GM12878 (cell line): ENCODE results near the gene SH3BP1. TPM values are rescaled to one million over a fixed set of nuclear protein-coding genes. Genes with fewer than 3 reads are reported as not detected.

Experiments
- ATAC-seq: fragments of 200-7000 bp; cut with Tn5 transposase; 3 replicates; pipeline ENCODE4 v1.9.1; 2020; ENCODE audit warnings: mild to moderate bottlenecking, moderate library complexity
- BruUV-seq: library from RNA; stranded (reverse); fragments of 400-500 nt; replicated peaks from 2 replicates; lab custom pipeline; 2021; lab: Mats Ljungman, UMichigan
- CTCF ChIA-PET: fragments of 300-600 bp; sonication (Branson Sonifier 250); formaldehyde crosslinking; extraction: SDS; loops from one replicate; lab custom pipeline; 2021; ENCODE audit warnings: inconsistent platforms; lab: Yijun Ruan, JAX
- POLR2A ChIA-PET: fragments of 350-600 bp; formaldehyde crosslinking; extraction: SDS; loops from one replicate; lab custom pipeline; 2021; ENCODE audit warnings: inconsistent platforms; lab: Charles Lee
- RAD21 ChIA-PET: fragments of 300-600 bp; sonication (Branson Sonifier 250); formaldehyde crosslinking; loops from one replicate; lab custom pipeline; 2023; ENCODE audit warnings: antibody characterized with exemption; ENCODE audit not compliant: unreplicated experiment; lab: Charles Lee
- SMC1A ChIA-PET: fragments of 300-600 bp; sonication (Branson Sonifier 250); formaldehyde crosslinking; loops from one replicate; lab custom pipeline; 2023; ENCODE audit not compliant: unreplicated experiment, uncharacterized antibody; lab: Charles Lee
- DNase-seq: peaks from one replicate; pipeline ENCODE4 v3.0.0-alpha.2; 2011; ENCODE audit warnings: low read depth, low spot score
- FAIRE-seq: peaks from 3 replicates; lab custom pipeline; 2011; peaks lifted over from hg19 to GRCh38; lab: Jason Lieb, UNC
- H2AFZ ChIP-seq: 2 replicates; pipeline ENCODE4 v1.6.0; 2011; ENCODE audit warnings: low read depth, low read length, control low read depth; ENCODE audit not compliant: control insufficient read depth
- H3K27ac ChIP-seq: 2 replicates; pipeline ENCODE4 v1.5.1; 2011; ENCODE audit warnings: control low read depth; ENCODE audit not compliant: control insufficient read depth, insufficient read depth
- H3K27me3 ChIP-seq, 2 experiments: replicated peaks in 1 of 2; 2 replicates each; pipeline versions ENCODE4 v1.6.0 to v1.6.1; 2011; ENCODE audit warnings: low read length in 1 of 2; ENCODE audit not compliant: control insufficient read depth in 2 of 2, insufficient read depth in 2 of 2
- H3K36me3 ChIP-seq, 2 experiments: 2 replicates each; pipeline ENCODE4 v1.5.1; 2011; ENCODE audit warnings: low read length in 1 of 2; ENCODE audit not compliant: control insufficient read depth in 2 of 2, insufficient read depth in 2 of 2
- H3K4me1 ChIP-seq: 2 replicates; pipeline ENCODE4 v1.6.1; 2011; ENCODE audit warnings: mild to moderate bottlenecking, low read length, moderate library complexity, mixed read lengths; ENCODE audit not compliant: control insufficient read depth, insufficient read depth
- H3K4me2 ChIP-seq: 2 replicates; pipeline ENCODE4 v1.6.0; 2011; ENCODE audit warnings: control low read depth; ENCODE audit not compliant: control insufficient read depth, insufficient read depth
- H3K4me3 ChIP-seq: fragments of 200-600 bp; sonication (generic); 2 replicates; pipeline ENCODE4 v1.5.1; 2016
- H3K79me2 ChIP-seq: 2 replicates; pipeline ENCODE4 v1.6.0; 2011; ENCODE audit warnings: low read length; ENCODE audit not compliant: control insufficient read depth, insufficient read depth
- H3K9ac ChIP-seq: 2 replicates; pipeline ENCODE4 v1.8.0; 2011; ENCODE audit warnings: low read length, control low read depth, mixed read lengths; ENCODE audit not compliant: control insufficient read depth, insufficient read depth
- H3K9me3 ChIP-seq: replicated peaks from 3 replicates; pipeline ENCODE4 v1.5.1; 2011; ENCODE audit warnings: mild to moderate bottlenecking, low read length; ENCODE audit not compliant: control insufficient read depth, insufficient read depth
- H4K20me1 ChIP-seq: 2 replicates; pipeline ENCODE4 v1.6.0; 2011; ENCODE audit not compliant: control insufficient read depth, insufficient read depth
- ETV6 ChIP-seq, 2 experiments: fragments of 450-650 bp in 1 of 2; IDR thresholded peaks in 1 of 2; conservative IDR thresholded peaks in 1 of 2; 2 replicates each; pipeline ENCODE4 v1.6.1; 2014; ENCODE audit warnings: antibody characterized with exemption in 1 of 2, borderline replicate concordance in 1 of 2, low read depth in 1 of 2, mild to moderate bottlenecking in 1 of 2, moderate library complexity in 1 of 2
- GATAD2B ChIP-seq: fragments of 450-650 bp; conservative IDR thresholded peaks from 2 replicates; pipeline ENCODE4 v1.6.1; 2017; ENCODE audit warnings: low read depth, mild to moderate bottlenecking, moderate library complexity
- JUND ChIP-seq: IDR thresholded peaks from 2 replicates; pipeline ENCODE4 v1.6.1; 2012; ENCODE audit warnings: low read depth, mild to moderate bottlenecking, low read length, improper control_type of control experiment, moderate library complexity
- KDM1A ChIP-seq: fragments of 200-600 bp; sonication (generic); IDR thresholded peaks from 2 replicates; pipeline ENCODE4 v1.6.1; 2016; ENCODE audit warnings: borderline replicate concordance
- MYC ChIP-seq: IDR thresholded peaks from 2 replicates; pipeline ENCODE4 v1.6.1; 2011; ENCODE audit warnings: mild to moderate bottlenecking, low read length, moderate library complexity, inconsistent platforms; ENCODE audit not compliant: insufficient read depth, insufficient replicate concordance, insufficient read length, severe bottlenecking
- NFXL1 ChIP-seq: fragments of 450-650 bp; IDR thresholded peaks from 2 replicates; pipeline ENCODE4 v1.6.1; 2017; ENCODE audit warnings: antibody characterized with exemption, mild to moderate bottlenecking, borderline replicate concordance
- POLR2A ChIP-seq: IDR thresholded peaks from 2 replicates; pipeline ENCODE4 v1.6.1; 2011; ENCODE audit warnings: low read depth, mild to moderate bottlenecking, low read length
- POU2F2 ChIP-seq: IDR thresholded peaks from 3 replicates; pipeline ENCODE4 v1.6.1; 2011; ENCODE audit warnings: low read depth, mild to moderate bottlenecking, low read length, borderline replicate concordance
- RB1 ChIP-seq: fragments of 450-650 bp; formaldehyde crosslinking; IDR thresholded peaks from 2 replicates; pipeline ENCODE4 v1.6.1; 2017; ENCODE audit warnings: mild to moderate bottlenecking, borderline replicate concordance
- TAF1 ChIP-seq: IDR thresholded peaks from 2 replicates; pipeline ENCODE4 v1.6.1; 2011; ENCODE audit warnings: mild to moderate bottlenecking, low read depth, low read length, borderline replicate concordance
- TCF12 ChIP-seq: IDR thresholded peaks from 2 replicates; pipeline ENCODE4 v1.6.1; 2011; ENCODE audit warnings: low read depth, mild to moderate bottlenecking, low read length
- WGBS: methylation state at CpG from one replicate; pipeline ENCODE4 v1.1.6; 2016; ENCODE audit warnings: low lambda C conversion rate; ENCODE audit not compliant: insufficient replicate concordance, insufficient coverage; ENCODE audit errors: missing lambda C conversion rate; 5-methylcytosine and 5-hydroxymethylcytosine counted together
- in situ Hi-C: fragments of 300-500 bp; cut with MboI; formaldehyde crosslinking; loops from 9 replicates; pipeline ENCODE4 v1.14.3; 2018; ENCODE audit warnings: mixed read lengths
- intact Hi-C: fragments of 100-400 bp; cut with micrococcal nuclease; formaldehyde crosslinking; loops from one replicate; pipeline ENCODE4 v1.14.2; 2022; ENCODE audit not compliant: unreplicated experiment
- polyA plus RNA-seq, 11 experiments: library from polyadenylated mRNA; depleted of rRNA in 4 of 11; unstranded in 6 of 11; stranded (reverse) in 5 of 11; fragments of >200 nt; fragmentation: Nextera tagmentation in 4 of 11; fragmentation: Illumina TruSeq in 1 of 11; extraction: Ambion mirVana in 4 of 11; extraction: Trizol in 1 of 11; gene quantifications; 1 replicate in 1 of 11; 2 replicates in 10 of 11; pipeline versions ENCODE4 v1.2.1 to v1.2.3, GENCODE V29; 2011 to 2016; ENCODE audit warnings: inconsistent platforms in 2 of 11, missing spikeins in 2 of 11, low read depth in 1 of 11
- total RNA-seq, 4 experiments: library from RNA; depleted of rRNA in 3 of 4; stranded (reverse); fragments of >200 nt in 3 of 4; fragmentation: Illumina TruSeq in 1 of 4; extraction: Trizol in 1 of 4; gene quantifications; 2 replicates each; pipeline versions ENCODE4 v1.2.1 to v1.2.3, GENCODE V29; 2013 to 2021
- TF ChIP-seq, protein P1 (sequence below), 3 experiments: IDR thresholded peaks in 2 of 3; conservative IDR thresholded peaks in 1 of 3; 2 replicates each; pipeline ENCODE4 v1.5.1; 2011; ENCODE audit warnings: low read depth in 3 of 3, low read length in 3 of 3, mild to moderate bottlenecking in 3 of 3, control low read depth in 2 of 3, moderate library complexity in 2 of 3, inconsistent platforms in 1 of 3, mixed read lengths in 1 of 3; ENCODE audit not compliant: control insufficient read depth in 2 of 3, insufficient read depth in 1 of 3; ENCODE audit errors: extremely low read depth in 1 of 3
- TF ChIP-seq, protein P2 (sequence below): IDR thresholded peaks from 2 replicates; pipeline ENCODE4 v1.6.1; 2012; ENCODE audit warnings: low read depth, low read length, improper control_type of control experiment
- TF ChIP-seq, protein P3 (sequence below): IDR thresholded peaks from 2 replicates; pipeline ENCODE4 v1.6.1; 2011; ENCODE audit warnings: low read depth, low read length, improper control_type of control experiment, borderline replicate concordance

The SH3BP1 gene
- total and polyA plus RNA-seq, 10 of the 15 experiments (the other 5 are each of a cell fraction or from before 2014, with no cell fraction given): 0.29 to 70.5 (median 22.5) TPM

DNA sequence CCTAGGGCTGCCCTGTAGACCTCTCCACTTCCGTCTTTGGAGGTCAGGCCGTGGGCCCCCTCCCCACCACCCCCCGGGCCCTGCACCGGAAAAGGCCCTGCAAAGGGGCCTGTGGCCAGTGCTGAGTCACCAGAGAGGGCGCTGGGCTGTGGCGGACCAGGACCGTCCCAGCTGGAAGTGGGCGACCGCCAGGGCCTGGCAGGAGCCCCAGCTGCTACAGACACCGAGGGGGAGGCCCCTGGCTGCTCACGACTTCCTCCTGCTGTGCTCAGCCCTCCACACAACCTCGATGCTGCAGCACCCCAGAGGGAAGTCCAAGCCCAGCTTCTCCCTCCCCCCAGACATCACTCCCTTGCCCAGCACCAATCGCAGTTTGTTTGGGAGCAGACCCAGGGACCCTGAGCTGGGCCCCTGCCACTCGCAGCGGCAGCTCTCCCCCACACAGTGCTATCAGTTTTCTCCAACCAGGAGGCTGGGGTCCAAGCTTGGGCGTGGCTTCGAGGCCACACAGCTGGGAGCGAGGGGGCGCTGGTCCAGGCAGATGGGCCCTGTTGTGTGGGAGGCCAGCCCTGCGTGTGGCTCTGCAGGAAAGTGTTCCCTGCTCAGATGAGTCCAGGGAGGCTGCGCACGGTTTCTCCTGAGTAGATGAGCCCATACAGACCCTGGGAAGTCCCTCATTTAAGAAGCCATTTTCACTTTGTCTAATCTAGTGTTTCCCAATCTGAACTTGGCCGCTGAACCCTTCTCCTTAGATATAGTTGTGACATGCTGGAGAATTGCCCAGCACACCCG is 5.6 kb upstream of the SH3BP1 start:
- CTCF ChIA-PET: interaction anchor here (0.9 to 15.9 kb wide), 12 partner anchors 9 to 186 kb away, joined by 3 to 396 read pairs (median 10); partner anchors contain the start of genes GGA1, LGALS1, NOL12 and PDXP
- Histone ChIP-seq H4K20me1 (no peaks in the 10 kb centered on the region), H3K4me1 (peaks cover 69% of the 10 kb centered on the region), H3K9me3 (no peaks in the 10 kb centered on the region), H3K79me2 (peaks cover 1% of the 10 kb centered on the region), H3K27me3 (no peaks in the 10 kb centered on the region), H2AFZ (peak overlapping the region; percentile 46), H3K4me3 (peak overlapping the region; percentile 57), H3K36me3 (peaks cover 2 to 7% of the 10 kb centered on the region in 2 experiments; a peak in 3 of 4 replicates), H3K9ac (peak overlapping the region; percentile 78), H3K27ac (peak overlapping the region; percentile 92), H3K4me2 (peak overlapping the region; percentile 87)
- in situ Hi-C loops: no loop called here
- RAD21 ChIA-PET: interaction anchor here (0.7 to 4.0 kb wide), 16 partner anchors 7 to 263 kb away, joined by 3 to 47 read pairs (median 6); partner anchors contain the start of genes GGA1, LGALS1, NOL12 and PDXP
- DNase-seq (peak; percentile 60), FAIRE-seq (peak; percentile 80), ATAC-seq (peak; percentile 82)
- SMC1A ChIA-PET: interaction anchor here (1.0 to 5.9 kb wide), 11 partner anchors 7 to 67 kb away, joined by 3 to 33 read pairs (median 13); partner anchors contain the start of genes GGA1, LGALS1, NOL12 and PDXP
- intact Hi-C loops: loop anchor here (2.0 kb wide), 1 partner anchor 43 kb away; no protein-coding TSS in a partner anchor
- no TSS peak for BruUV-seq
- POLR2A ChIA-PET: interaction anchor here (1.1 to 8.2 kb wide), 11 partner anchors 8 to 174 kb away, joined by 3 to 67 read pairs (median 9); partner anchors contain the start of genes GCAT, GGA1, LGALS1 and PDXP
- WGBS: under 1% methylated on average over 24 of the region's 24 CpGs
- TF ChIP-seq TCF12 (peak; percentile 99), GATAD2B (peak; percentile 96), POU2F2 (no peak), TAF1 (peak; percentile 69; the same call in 1 of the 2 replicates), NFXL1 (no peak), POLR2A (peak; percentile 82), ETV6 (conservative IDR thresholded peaks at IDR 0.05 in 1 of 2, IDR thresholded peaks at IDR 0.05 in 1 of 2; ENCODE audit: borderline replicate concordance in 1 of 2, low read depth in 1 of 2) (peak in 1 of 2 experiments; percentile 47; a peak in 1 of 4 replicates), KDM1A (no peak), JUND (0 out of 2 replicates have a peak, but pooled peaks have one; percentile 23), RB1 (no peak), MYC (no peak)
- TF ChIP-seq, protein P1, sequence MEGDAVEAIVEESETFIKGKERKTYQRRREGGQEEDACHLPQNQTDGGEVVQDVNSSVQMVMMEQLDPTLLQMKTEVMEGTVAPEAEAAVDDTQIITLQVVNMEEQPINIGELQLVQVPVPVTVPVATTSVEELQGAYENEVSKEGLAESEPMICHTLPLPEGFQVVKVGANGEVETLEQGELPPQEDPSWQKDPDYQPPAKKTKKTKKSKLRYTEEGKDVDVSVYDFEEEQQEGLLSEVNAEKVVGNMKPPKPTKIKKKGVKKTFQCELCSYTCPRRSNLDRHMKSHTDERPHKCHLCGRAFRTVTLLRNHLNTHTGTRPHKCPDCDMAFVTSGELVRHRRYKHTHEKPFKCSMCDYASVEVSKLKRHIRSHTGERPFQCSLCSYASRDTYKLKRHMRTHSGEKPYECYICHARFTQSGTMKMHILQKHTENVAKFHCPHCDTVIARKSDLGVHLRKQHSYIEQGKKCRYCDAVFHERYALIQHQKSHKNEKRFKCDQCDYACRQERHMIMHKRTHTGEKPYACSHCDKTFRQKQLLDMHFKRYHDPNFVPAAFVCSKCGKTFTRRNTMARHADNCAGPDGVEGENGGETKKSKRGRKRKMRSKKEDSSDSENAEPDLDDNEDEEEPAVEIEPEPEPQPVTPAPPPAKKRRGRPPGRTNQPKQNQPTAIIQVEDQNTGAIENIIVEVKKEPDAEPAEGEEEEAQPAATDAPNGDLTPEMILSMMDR (IDR thresholded peaks at IDR 0.05 in 2 of 3, conservative IDR thresholded peaks at IDR 0.05 in 1 of 3; ENCODE audit: control insufficient read depth in 2 of 3, extremely low read depth in 1 of 3, insufficient read depth in 1 of 3, low read depth in 3 of 3, low read length in 3 of 3): peak in 1 of 3 experiments; percentile 18; a peak in 3 of 6 replicates
- TF ChIP-seq, protein P2, sequence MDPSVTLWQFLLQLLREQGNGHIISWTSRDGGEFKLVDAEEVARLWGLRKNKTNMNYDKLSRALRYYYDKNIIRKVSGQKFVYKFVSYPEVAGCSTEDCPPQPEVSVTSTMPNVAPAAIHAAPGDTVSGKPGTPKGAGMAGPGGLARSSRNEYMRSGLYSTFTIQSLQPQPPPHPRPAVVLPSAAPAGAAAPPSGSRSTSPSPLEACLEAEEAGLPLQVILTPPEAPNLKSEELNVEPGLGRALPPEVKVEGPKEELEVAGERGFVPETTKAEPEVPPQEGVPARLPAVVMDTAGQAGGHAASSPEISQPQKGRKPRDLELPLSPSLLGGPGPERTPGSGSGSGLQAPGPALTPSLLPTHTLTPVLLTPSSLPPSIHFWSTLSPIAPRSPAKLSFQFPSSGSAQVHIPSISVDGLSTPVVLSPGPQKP: peak; percentile 75; the same call in 1 of the 2 replicates
- TF ChIP-seq, protein P3, sequence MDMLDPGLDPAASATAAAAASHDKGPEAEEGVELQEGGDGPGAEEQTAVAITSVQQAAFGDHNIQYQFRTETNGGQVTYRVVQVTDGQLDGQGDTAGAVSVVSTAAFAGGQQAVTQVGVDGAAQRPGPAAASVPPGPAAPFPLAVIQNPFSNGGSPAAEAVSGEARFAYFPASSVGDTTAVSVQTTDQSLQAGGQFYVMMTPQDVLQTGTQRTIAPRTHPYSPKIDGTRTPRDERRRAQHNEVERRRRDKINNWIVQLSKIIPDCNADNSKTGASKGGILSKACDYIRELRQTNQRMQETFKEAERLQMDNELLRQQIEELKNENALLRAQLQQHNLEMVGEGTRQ: no peak
